HG03095 (cell line): ENCODE data around the gene TBC1D9.

ENCODE experiments used
- ATAC-seq: cut with Tn5 transposase; IDR thresholded peaks from one replicate; pipeline ENCODE4 v1.9.1; 2021; ENCODE audit warnings: moderate library complexity; ENCODE audit not compliant: unreplicated experiment

Gene TBC1D9

DNA sequence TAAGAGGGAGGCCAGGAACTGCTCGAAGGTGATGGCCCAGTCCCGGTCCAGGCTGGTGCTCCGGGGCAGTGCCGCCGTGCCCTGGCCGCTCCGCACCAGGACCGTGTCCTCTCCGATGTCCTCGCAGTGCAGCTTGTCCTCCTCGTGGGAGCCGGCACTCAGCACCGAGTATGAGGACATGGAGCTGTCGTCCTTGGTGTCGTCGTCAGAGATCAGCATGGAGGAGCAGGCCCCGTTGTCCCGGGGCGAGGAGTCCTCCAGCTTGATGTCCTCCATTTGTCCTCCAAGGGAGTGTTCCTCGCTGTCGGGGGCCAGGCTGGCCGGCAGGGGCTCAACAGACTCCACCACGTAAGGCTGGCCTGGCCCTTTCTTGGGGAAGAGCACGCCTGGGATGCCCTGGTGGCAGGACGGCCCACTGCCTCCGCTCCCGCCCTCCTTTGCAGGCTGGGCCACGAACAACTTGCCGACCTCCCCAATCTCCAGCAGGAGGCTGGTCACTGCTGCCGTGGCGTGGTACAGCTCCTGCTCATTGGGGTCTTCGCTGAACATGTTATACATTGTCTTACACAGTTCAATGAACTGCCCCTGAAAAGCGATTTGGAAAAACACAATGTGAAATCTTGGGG, 133.7 kb downstream of the TBC1D9 start:
- ATAC-seq: no peak

DNA sequence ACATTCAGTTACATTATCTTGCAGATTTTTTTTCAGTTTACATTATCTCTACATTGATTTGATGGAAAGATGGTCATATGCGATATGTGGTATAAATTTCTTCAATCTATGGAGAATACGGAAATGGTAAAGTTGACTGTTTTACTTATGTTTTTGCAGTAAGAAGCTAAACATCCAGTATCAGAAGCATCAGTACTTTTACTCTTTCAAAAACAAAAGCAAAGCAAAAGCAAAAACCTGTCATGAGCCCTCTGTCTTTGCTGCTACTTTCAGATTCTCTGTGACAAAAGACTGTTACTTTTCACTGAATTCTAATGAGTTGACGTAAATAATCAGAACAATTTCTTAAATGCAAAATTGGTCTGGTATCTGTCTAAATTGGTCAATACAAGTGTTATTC, 135.0 kb downstream of the TBC1D9 start:
- no peak for ATAC-seq

DNA sequence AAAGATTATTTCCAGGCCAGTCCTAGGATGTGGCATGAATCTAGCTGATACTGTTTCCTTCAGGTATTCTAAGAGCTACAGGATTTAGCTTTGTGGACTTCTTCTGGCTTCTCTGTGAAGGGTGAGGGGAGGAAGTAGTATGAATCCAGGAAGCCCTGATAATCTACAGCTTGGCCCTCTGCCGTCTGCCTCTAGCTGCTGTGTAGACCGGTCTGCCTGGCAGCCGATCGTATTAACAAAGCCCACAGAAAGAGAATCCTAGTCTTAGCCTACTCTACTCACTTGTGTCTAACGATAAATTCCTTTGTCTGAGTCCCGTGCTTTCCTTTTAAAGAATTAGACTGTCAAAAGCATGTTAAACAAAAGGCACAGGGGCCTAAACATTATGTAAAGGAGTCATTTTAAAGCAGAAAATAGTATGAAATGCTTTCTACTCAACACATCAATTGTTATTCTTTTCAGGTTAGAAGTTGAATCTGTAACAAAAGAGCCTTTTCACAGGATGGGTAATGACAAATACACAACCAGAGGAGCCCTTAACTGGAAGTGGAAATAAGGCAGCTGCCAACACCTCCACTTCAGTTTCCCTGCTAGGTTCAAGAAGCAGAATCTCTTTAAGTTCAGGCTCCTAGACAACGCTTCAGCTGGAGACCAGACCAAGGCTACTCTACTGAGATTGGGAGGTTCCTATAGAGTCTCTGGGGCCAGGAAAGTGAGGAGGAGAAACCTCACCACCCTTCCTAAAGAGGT, 138.5 kb downstream of the TBC1D9 start:
- ATAC-seq: no peak

DNA sequence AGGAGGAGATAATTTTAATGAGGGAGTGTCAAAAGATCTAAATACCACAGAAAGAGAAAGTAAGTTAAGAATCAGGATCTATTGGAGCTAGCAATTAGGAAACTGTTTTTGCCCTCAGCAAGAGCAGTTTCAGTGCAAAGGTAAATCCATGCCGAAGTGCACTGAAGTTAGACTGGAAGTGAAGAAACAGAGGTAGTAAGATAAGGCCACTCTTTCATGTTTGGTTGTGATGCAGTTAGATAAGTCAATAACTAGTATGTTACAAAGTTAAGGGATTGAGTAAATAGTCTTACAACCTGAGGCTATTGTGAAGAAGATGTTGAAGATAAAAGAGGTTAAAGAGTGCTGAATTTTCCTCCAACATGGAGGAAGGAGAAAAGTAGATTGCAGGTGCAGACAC, 140.7 kb downstream of the TBC1D9 start:
- ATAC-seq: no peak

DNA sequence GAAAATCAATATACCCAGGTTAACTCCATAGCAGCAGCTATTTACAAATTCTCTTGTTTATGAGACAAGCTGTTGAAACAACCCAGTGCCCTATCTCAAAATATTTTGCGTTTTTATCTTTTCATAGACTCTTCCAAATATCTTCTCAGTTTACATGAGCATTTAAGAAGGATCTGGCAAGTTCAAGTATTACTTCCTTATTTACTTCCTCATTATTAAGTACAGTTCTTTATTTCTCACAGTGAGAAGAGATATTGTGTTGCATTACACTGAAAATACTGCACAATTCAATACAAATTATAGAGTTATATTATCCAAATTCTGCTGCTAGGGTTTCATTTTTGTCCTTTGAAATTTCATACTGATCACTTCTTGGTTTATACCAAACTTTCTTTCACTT, 143.8 kb downstream of the TBC1D9 start:
- ATAC-seq: no peak

DNA sequence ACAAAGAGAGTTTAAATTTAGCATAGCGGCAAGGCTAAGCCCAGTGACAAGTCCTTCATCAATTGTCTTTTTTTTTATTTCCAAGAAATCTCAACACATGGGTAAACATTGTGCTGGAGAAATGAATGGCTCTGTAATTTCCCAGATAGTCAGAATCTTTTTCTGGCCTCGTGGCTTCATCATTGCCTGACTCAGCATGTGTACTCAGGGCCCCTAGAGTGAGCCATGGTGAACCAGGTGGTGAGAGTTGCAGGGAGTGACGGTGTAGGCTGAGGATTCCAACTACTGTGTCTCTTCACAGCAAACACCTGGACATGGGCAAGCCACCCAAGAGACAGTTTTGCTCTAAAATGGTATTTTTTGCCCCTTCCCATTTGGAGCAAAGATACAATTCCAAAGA, 144.3 kb downstream of the TBC1D9 start:
- no peak for ATAC-seq

DNA sequence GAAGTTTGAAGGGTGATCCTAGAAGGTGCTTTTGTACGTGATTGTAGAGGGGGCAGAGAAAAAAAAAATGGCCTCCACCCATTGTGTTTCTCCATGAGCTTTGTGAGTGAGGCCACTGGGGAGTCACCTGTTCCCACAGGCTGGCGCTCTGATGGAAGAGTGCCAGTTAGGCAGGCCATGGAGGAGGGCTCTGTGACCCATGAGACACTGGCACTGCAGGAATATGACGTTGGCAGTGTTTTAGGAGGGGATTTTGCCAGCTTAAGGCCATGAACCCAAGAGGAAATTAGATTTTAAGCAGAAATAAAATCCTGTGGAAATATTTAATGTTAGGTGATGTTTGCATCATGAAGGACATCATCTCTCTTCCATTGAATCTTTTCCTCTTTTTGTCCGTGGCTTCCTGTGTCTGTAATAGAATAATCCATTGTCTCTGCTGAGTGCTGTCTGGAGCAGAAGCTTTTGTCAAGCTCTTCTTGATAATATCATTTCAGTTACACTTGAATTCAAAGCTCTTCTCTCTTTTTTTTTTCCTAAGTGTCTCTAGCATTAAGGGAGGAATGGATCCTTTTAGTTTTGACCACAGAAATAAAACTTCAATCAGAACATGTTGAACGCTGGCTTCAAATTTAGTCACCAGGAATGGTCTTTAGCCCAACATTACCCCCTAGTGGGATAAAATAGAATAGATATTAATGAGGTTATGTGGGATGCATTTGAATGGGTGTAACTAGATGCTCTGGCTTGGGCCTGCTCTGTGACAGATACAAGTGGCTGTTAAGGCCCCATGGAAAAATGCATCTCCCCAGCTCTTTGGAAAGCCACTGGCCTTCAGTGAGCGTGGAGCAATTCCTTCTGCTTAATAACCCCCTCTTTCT, 146.4 kb downstream of the TBC1D9 start:
- peak; percentile 86 for ATAC-seq

DNA sequence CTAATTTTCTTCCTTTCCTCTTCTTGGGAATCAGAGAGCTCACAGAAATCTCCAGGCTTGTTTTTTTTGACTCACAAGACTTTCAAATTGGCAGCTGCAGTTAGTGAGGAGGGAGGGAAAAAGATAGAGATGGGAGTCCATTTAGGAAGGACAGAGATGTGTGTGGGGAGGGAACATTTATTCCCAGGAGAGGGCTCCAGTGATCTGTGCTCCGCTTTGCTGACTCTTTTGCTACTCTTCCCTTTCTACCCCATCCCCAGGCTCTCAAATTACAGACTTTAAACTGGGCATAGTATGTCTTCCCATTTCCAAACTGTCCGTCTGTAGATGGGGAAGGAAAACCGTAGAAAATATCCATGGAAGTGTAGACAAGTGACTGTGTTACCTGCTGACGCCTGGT, 148.3 kb downstream of the TBC1D9 start:
- ATAC-seq: no peak

DNA sequence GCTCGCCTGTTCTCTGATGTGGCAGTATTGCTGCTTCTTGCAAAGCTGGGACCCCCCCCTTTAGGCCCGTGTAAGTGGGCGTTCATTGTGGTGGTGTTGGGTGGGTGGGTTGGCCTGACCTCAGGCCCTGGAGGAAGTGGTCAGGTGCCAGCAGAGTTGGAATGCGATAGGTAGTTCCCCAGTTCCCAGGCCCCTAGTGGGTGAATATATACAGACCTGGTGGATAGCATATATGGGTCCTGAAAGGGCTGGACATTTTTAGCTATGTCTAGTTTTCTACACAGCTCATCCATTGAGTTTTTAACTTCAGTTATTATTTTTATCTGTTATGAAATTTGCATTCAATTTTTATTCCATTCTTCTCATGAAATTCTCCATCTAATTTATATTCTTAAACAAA, 151.6 kb downstream of the TBC1D9 start:
- ATAC-seq: no peak

DNA sequence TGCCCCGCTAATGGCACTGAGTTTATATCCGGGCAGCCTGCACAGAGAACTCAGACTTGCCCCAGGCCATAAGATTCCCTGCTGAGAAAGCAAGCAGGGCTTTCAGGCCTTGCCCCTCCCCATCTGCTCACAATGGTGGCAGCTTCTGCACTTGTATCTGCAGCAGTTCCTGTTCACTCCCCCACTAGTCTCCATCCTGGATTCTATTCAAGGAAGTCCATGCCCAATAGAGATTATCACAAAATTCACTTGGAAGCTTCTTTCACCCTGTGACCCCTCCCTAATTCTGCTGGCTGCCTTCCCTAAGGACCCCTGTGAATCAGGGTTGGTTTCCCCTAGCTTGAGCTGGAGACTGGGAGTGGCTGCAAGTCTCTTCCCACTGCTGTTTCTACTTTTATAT, 152.9 kb downstream of the TBC1D9 start:
- ATAC-seq: no peak

DNA sequence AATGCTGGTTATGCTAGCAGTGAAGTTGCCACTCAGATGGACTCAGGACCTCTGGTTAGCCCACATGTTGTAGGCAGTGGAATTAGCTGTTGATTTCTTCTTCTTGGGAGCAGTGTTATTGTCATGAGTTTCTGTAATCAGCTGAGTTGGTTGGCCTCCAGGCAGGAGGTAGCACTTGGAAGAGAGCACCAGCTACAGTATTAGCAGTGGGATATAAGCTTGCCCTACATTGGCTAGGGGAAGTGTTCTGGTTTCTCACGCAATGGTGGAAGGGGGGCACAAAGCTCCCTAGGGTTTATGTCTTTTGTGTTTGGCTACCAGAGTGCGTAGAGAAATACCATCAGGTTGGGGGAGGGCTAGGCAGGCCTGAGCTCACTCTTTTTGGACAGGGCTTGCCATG, 153.5 kb downstream of the TBC1D9 start:
- no peak for ATAC-seq

DNA sequence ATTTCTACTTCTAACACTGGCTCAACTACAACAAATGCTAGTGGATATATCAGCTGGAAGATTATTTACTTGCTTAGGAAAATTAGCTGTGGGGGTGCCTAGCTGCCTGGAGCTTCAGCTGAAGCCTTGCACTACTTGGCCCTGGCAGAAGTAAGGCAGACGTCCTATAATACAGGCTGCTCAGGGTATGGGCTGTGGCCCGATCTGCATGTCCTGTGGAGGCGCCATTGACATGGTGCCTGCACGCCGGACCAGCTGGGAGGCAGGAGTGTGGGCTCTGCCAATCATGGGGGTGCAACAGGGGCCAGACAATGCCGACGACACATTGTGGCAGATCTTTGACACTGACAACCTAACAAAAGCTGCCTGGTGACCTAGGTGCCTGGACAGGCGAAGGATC, 155.8 kb downstream of the TBC1D9 start:
- ATAC-seq: no peak

DNA sequence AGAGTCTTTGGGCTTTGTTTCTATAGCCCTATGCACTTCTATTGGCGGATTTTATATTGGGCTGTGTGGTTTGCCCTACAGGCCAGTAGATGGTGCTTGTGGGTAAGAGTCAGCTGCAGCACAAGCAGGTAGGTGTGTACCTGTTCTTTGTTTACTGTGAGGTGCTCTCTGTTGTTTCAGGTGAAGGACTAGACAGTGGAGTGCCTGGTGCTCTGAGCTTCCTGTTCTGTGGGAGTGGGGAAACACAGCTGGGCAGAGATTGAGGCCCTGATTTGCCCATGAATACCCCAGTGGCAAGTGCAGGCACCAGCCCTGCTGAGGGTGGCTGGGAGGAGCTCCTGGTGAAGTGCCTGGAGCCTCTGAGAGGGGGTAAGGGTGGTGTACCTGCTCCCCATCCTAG, 161.1 kb downstream of the TBC1D9 start:
- no peak for ATAC-seq

DNA sequence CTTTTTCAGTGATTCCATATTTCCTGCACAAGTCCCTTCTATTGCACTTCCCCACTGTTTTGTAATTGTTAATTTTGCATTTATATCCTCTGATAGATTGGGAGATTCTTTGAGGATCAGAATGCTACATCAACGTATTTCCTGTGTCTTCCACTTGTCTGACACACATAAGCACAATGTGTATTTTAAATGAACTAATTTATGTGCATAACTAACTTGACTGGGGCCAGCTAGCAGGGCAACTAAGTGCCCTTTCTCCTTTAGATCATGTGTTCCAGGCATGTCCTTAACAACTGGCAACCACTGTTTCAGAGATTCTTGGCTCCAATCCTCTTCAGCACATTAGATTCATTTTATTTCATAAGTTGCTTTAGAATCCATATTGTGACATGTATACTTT, 171.7 kb downstream of the TBC1D9 start:
- ATAC-seq: no peak

DNA sequence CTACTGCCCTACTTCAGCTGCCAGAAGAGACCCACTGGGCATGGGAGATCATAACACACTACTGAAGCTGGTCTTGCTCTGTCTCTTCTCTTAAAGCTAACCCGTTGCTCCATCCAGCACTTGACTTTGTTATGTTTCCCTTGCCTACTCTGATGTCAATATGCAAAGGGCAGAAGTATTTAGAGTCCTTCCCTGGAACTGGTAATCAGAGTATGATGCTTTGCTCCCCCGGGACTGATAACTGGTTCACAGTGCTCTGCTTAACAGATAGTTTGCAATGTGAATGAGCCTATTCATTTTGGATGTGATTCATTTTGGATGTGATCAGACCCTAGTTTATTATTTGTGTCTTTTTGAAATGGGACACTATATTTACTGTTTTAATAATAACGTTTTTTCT, 175.1 kb downstream of the TBC1D9 start:
- no peak for ATAC-seq

DNA sequence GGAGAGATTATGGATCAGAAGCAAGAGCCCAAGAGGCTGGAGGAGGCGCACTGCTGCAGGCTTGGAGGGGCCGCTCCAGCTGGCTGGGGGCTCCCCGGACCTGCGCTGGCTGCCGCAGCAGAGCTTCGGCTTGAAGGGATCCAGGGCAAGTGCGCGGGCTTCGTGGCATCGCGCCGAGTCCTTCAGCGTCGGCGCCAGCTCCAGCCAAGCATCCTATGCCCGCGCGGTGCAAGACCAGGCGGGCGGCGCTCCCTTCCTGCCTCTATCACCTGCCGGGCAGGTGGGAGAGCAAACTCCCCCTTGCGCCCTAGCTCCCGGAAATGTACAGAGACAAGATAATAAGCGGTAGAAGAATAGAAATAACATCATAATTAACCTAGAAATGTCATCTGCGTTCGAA, 176.9 kb downstream of the TBC1D9 start:
- no peak for ATAC-seq

DNA sequence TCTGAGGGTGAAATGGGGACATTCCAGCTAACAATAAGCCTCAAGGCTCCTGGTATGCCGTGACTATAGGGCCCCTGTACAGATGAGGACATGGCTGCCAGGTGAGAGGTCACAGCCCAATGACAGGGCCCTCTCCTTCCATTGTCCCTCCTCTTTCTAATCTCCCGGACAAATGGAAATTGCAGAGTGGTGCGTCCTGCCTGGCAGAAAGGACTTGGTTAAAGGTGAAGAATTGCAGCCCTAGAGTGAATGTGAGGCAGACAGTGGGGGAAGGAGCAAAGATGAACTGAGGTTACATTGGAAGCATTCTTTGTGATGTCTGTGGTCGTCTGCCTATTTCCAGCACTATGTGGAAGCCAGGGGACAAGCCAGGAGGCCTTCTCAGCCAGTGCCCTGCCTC, 180.7 kb downstream of the TBC1D9 start:
- no peak for ATAC-seq

DNA sequence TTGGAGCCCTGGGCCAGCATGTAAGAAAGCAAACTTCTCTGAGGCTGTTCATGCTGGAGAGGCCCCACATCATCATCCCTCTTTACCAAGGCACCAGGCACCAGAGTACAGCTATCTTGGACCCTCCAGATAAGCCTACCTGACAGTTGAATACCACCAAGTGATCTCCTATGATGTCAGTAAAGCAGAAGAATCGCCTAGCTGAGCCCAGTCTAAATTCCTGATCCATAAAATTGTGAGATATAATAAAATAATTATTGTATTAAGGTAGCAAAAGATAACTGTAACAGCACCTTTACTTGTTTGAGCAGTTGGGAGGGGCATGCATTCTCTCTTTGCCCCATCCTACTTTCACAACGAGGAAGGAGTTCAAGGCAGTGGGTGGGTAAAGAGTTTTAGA, 184.6 kb downstream of the TBC1D9 start:
- ATAC-seq: no peak
